HTERT RPE-1 (cell line): ENCODE measurements around the gene GGPS1.
"Not testable (repeated sequence)": the region's sequence is repeated elsewhere in the genome, so short reads cannot be mapped to it uniquely, and the experiment has no call there.

ENCODE experiments used
- in situ Hi-C: fragments of 300-500 bp; cut with MboI; formaldehyde crosslinking; loops from 4 replicates; pipeline ENCODE4 v1.14.3; 2020; ENCODE audit warnings: low sequenced_read_pairs

GGPS1 gene

GRCh38 chr1:235336903-235337302 lies 8.5 kb downstream of the GGPS1 start:
- in situ Hi-C loops: no loop called here

- in situ Hi-C loops: no loop called here
Measured at GRCh38 chr1:235339746-235340145, 11.4 kb downstream of the GGPS1 start.

GRCh38 chr1:235341334-235341733 lies 13.0 kb downstream of the GGPS1 start:
- in situ Hi-C loops: no loop called here

DNA sequence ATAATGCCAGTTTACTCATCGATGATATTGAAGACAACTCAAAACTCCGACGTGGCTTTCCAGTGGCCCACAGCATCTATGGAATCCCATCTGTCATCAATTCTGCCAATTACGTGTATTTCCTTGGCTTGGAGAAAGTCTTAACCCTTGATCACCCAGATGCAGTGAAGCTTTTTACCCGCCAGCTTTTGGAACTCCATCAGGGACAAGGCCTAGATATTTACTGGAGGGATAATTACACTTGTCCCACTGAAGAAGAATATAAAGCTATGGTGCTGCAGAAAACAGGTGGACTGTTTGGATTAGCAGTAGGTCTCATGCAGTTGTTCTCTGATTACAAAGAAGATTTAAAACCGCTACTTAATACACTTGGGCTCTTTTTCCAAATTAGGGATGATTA lies 13.7 kb downstream of the GGPS1 start:
- in situ Hi-C loops: no loop called here

GRCh38 chr1:235342471-235342870 lies 14.1 kb downstream of the GGPS1 start:
- in situ Hi-C loops: no loop called here

DNA sequence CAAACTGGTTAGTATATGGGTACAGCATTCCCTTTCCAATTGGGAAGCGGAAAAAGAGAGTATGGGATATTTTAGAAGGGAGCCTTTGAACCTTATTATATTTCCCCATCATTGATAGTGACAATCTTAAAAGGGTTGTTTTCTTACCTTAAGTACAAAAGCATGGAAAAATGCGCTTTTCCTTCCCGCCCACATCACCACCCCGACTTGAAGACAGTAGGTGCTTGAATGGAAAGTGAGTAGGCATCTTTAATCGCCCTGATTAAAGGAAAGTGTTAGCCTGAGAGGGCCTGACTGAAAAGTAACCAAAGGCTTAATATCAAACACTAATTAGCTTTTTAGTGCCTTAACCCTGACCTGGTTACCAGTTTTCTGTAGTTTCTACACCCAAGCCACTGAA lies 15.4 kb downstream of the GGPS1 start:
- in situ Hi-C loops: no loop called here

DNA sequence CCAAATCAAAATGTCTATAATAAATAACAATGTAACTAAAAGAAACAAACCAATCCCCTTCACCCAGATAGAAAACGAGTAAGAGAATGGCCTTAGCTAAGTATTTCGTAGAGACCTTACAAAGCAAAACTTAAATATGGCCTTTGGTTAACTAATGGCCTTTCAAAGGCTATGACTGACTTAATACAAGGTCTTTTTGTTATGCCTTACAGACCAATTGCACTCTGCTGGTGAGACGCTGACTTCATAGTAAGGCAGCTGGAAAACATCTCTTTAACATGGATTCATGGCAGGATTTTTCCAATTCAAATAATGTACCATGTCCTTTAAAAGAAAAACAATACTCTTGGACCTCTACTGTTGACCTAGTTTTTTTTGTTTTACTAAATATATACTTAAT lies 23.1 kb downstream of the GGPS1 start:
- in situ Hi-C loops: no loop called here

- in situ Hi-C loops: no loop called here
Measured at GRCh38 chr1:235351898-235352297, 23.5 kb downstream of the GGPS1 start.

DNA sequence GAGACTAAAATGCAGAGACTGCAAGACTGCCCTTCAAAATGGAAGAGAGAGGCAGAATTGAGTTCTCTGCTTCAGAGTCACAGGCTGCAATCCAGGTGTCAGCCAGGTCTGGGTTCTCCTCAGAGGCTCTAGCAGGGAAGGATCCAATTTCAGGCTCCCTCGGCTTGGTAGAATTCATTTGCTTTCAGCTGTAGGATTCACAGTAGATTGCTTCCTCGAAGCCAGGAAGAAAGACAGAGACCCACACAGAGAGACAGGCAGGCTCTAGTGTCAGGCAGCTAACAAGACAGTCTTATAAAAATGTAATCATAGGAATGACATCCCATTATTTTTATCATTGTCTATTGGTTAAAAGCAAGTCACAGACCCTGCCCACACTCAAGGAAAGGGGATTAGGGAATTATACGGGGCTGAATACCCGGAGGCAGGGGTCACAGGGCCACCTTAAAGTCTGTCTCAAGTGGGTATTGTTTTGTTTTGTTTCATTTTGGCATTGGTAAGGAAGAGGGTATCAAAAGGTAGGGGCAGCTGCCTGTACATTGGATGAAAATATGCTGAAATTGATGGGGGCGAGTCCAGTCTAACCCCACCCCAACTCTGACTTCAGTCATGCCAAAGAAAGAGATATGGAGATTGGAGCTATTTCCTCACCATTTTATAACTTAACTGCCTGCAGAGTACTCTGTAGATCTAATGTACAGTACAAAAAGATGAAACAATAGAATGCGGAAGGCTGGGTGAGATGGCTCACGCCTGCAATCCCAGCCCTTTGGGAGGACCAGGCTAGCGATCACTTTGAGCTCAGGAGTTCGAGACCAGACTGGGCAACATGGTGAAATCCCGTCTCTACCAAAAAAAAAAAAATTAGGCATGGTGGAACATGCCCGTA lies 29.4 kb downstream of the GGPS1 start:
- in situ Hi-C loops: no loop called here

- in situ Hi-C loops: no loop called here
Measured at GRCh38 chr1:235358899-235359298, 30.5 kb downstream of the GGPS1 start.

- in situ Hi-C loops: not testable (repeated sequence)
Measured at GRCh38 chr1:235364189-235364588, 35.8 kb downstream of the GGPS1 start.

DNA sequence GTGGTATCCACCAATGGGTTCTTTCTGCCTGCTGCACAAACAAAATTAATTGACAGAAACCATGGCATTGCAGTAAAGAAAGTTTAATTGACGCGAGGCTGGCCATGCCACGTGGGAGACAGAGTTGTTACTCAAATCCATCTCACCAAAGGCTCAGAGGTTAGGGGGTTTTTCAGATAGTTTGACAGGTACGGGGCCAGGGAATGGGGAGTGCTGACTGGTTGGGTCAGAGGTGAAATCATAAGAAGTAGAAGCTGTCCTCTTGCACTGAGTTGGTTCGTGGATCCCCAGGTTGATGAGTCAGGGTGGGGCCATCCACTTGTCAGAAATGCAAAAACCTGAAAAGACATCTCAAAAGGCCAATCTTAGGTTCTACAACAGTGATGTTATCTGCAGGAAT lies 37.9 kb downstream of the GGPS1 start:
- in situ Hi-C loops: no loop called here

- in situ Hi-C loops: no loop called here
Measured at GRCh38 chr1:235367000-235367908, 38.9 kb downstream of the GGPS1 start, which contains the start of gene TBCE. TBCE (plus strand) TSS chr1:235367427; CDS start chr1:235380050, 12,623 bp downstream.

DNA sequence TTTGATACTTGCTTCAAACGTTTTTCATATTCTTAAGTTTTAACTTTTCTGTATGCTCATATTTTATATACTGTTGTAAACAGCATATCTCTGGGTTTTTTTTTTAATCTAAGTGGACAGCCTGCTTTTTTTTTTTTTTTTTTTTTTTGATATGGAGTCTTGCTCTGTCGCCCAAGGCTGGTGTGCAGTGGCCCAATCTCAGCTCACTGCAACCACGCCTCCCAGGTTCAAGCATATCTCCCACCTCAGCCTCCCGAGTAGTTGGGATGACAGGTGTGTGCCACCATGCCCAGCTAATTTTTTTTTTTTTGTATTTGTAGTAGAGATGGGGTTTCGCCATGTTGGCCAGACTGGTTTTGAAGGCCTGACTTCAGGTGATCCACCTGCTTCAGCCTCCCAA lies 40.1 kb downstream of the GGPS1 start:
- in situ Hi-C loops: no loop called here

- in situ Hi-C loops: no loop called here
Measured at GRCh38 chr1:235369802-235370201, 41.4 kb downstream of the GGPS1 start.

DNA sequence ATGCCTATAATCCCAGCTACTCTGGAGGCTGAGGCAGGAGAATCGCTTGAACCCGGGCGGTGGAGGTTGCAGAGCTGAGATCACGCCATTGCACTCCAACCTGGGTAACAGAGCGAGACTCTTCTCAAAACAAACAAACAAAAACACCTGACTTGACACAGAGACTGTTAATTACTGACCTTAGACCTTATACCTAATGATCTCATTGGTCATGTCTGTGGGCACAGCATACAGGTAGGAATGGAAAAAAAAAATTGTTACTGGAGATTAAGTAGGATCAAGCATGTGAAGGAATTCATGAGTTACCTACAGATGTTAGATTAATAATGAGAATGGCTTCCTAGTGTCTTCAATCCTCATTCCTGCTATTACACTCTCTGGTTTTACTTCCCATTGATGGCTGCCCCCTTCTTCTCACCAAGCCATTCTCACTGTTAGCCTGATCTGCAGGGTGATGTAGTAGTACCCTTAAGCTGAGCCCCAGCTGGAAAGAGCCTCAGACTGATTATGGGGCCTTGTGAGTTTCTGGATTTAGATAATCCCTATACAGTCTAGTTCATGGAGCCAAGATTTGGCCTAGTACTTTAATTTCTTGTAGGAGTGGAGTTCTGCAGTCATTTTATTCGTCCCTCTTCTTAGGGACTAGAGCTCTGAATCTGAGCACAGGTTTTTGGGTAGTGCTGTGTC lies 47.7 kb downstream of the GGPS1 start:
- in situ Hi-C loops: no loop called here

DNA sequence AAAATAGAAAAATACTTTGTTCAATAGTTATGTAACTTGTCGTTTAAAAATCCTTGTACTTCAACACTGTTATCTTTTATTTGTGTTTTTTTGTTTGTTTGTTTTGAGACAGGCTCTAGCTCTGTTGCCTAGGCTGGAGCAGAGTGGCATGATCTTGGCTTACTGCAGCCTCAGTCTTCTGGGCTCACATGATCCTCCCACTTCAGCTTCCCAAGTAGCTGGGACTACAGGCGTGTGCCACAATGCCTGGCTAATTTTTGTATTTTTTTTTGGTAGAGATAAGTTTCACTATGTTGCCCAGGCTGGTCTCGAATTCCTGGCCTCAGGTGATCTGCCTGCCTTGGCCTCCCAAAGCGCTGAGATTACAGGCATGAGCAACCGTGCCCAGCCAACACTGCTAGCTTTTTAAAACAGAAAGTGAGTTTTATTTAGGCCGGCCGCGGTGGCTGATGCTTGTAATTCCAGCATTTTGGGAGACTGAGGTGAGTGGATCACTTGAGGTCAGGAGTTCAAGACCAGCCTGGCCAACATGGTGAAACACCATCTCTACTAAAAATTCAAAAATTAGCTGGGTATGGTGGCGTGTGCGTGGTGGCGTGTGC lies 49.9 kb downstream of the GGPS1 start:
- in situ Hi-C loops: not testable (repeated sequence)

DNA sequence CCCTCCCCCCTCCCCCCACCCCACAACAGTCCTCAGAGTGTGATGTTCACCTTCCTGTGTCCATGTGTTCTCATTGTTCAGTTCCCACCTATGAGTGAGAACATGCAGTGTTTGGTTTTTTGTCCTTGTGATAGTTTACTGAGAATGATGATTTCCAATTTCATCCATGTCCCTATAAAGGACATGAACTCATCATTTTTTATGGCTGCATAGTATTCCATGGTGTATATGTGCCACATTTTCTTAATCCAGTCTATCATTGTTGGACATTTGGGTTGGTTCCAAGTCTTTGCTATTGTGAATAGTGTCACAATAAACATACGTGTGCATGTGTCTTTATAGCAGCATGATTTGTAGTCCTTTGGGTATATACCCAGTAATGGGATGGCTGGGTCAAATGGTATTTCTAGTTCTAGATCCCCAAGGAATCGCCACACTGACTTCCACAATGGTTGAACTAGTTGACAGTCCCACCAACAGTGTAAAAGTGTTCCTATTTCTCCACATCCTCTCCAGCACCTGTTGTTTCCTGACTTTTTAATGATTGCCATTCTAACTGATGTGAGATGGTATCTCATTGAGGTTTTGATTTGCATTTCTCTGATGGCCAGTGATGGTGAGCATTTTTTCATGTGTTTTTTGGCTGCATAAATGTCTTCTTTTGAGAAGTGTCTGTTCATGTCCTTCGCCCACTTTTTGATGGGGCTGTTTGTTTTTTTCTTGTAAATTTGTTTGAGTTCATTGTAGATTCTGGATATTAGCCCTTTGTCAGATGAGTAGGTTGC lies 53.8 kb downstream of the GGPS1 start:
- in situ Hi-C loops: not testable (repeated sequence)

GRCh38 chr1:235385633-235386032 lies 57.3 kb downstream of the GGPS1 start:
- in situ Hi-C loops: not testable (repeated sequence)

- in situ Hi-C loops: no loop called here
Measured at GRCh38 chr1:235391874-235392273, 63.5 kb downstream of the GGPS1 start.
